IMR-90 (cell line): ENCODE measurements around the gene SLC18A2. TPM values are rescaled to one million over a fixed set of nuclear protein-coding genes. Genes with fewer than 3 reads are reported as not detected.

ENCODE experiments used
- ATAC-seq: fragments of 200-7000 bp; cut with Tn5 transposase; 2 replicates; pipeline ENCODE4 v1.9.1; 2020; ENCODE audit warnings: low read depth, mild to moderate bottlenecking, moderate library complexity
- BruUV-seq: library from RNA; stranded (reverse); fragments of 400-500 nt; replicated peaks from 2 replicates; lab custom pipeline; 2021; lab: Mats Ljungman, UMichigan
- CTCF ChIA-PET: fragments of 300-600 bp; formaldehyde crosslinking; extraction: SDS; loops from one replicate; lab custom pipeline; 2021; ENCODE audit warnings: antibody characterized with exemption; lab: Yijun Ruan, JAX
- POLR2A ChIA-PET: fragments of 300-600 bp; sonication (Branson Sonifier 250); formaldehyde crosslinking; loops from one replicate; lab custom pipeline; 2022; ENCODE audit warnings: antibody characterized with exemption; ENCODE audit not compliant: unreplicated experiment; lab: Charles Lee
- DNase-seq: peaks from one replicate; pipeline ENCODE4 v3.0.0; 2013
- H2AFZ ChIP-seq: replicated peaks from 2 replicates; pipeline ENCODE3; 2013; ENCODE audit warnings: low read length, mild to moderate bottlenecking; ENCODE audit not compliant: poor library complexity
- H2AK5ac ChIP-seq: 2 replicates; pipeline ENCODE4 v1.6.1; 2013; ENCODE audit warnings: low read depth, low read length, inconsistent platforms
- H2AK9ac ChIP-seq: replicated peaks from 2 replicates; pipeline ENCODE3; 2013; ENCODE audit warnings: mild to moderate bottlenecking, low read depth, low read length, moderate library complexity; ENCODE audit not compliant: poor library complexity
- H2BK120ac ChIP-seq: 2 replicates; pipeline ENCODE4 v1.6.1; 2013; ENCODE audit warnings: low read depth, low read length, inconsistent platforms
- H2BK15ac ChIP-seq: 3 replicates; pipeline ENCODE4 v1.6.1; 2013; ENCODE audit warnings: low read depth, low read length, inconsistent platforms
- H2BK20ac ChIP-seq: 2 replicates; pipeline ENCODE4 v1.6.1; 2013; ENCODE audit warnings: low read depth, mild to moderate bottlenecking, inconsistent platforms, low read length, moderate library complexity
- H2BK5ac ChIP-seq: 2 replicates; pipeline ENCODE4 v1.6.1; 2013; ENCODE audit warnings: mild to moderate bottlenecking, low read depth, low read length, inconsistent platforms; ENCODE audit not compliant: poor library complexity, severe bottlenecking
- H3K14ac ChIP-seq: replicated peaks from 2 replicates; pipeline ENCODE4 v1.6.1; 2013; ENCODE audit warnings: low read depth, low read length, inconsistent platforms
- H3K18ac ChIP-seq: 2 replicates; pipeline ENCODE4 v1.6.1; 2013; ENCODE audit warnings: low read depth, low read length, control low read depth
- H3K23ac ChIP-seq: 2 replicates; pipeline ENCODE4 v1.6.1; 2013; ENCODE audit warnings: low read depth, low read length, inconsistent platforms
- H3K27ac ChIP-seq: 2 replicates; pipeline ENCODE4 v1.5.1; 2013; ENCODE audit warnings: mild to moderate bottlenecking, control low read depth, low read length; ENCODE audit not compliant: insufficient read depth
- H3K27me3 ChIP-seq: 2 replicates; pipeline ENCODE4 v1.6.1; 2013; ENCODE audit warnings: low read length; ENCODE audit not compliant: control insufficient read depth, insufficient read depth
- H3K36me3 ChIP-seq: 2 replicates; pipeline ENCODE4 v1.6.1; 2013; ENCODE audit warnings: low read length, mixed read lengths; ENCODE audit not compliant: control insufficient read depth, insufficient read depth
- H3K4ac ChIP-seq: 2 replicates; pipeline ENCODE4 v1.6.1; 2013; ENCODE audit warnings: low read depth, low read length, inconsistent platforms
- H3K4me1 ChIP-seq: 2 replicates; pipeline ENCODE4 v1.6.1; 2013; ENCODE audit warnings: low read length, mixed read lengths; ENCODE audit not compliant: control insufficient read depth, insufficient read depth
- H3K4me2 ChIP-seq: 2 replicates; pipeline ENCODE4 v1.6.1; 2013; ENCODE audit warnings: low read depth, mild to moderate bottlenecking, control low read depth, low read length, moderate library complexity
- H3K4me3 ChIP-seq: 2 replicates; pipeline ENCODE4 v1.5.1; 2013; ENCODE audit warnings: low read depth, mild to moderate bottlenecking, control low read depth, low read length, moderate library complexity; ENCODE audit not compliant: insufficient read depth
- H3K56ac ChIP-seq: 2 replicates; pipeline ENCODE4 v1.6.1; 2013; ENCODE audit warnings: low read length, inconsistent platforms; ENCODE audit not compliant: insufficient read depth; ENCODE audit errors: extremely low read depth
- H3K79me1 ChIP-seq, 2 experiments: 2 replicates each; pipeline ENCODE4 v1.6.1; 2013; ENCODE audit warnings: low read length in 2 of 2, inconsistent platforms in 1 of 2, low read depth in 1 of 2
- H3K9ac ChIP-seq: 2 replicates; pipeline ENCODE4 v1.6.1; 2013; ENCODE audit warnings: low read depth, low read length, control low read depth
- H3K9me1 ChIP-seq: 2 replicates; pipeline ENCODE4 v1.6.1; 2013; ENCODE audit warnings: low read length, inconsistent platforms; ENCODE audit not compliant: insufficient read depth
- H3K9me3 ChIP-seq: 2 replicates; pipeline ENCODE4 v1.6.1; 2013; ENCODE audit warnings: low read length; ENCODE audit not compliant: control insufficient read depth, insufficient read depth
- H4K20me1 ChIP-seq: 2 replicates; pipeline ENCODE4 v1.6.1; 2013; ENCODE audit warnings: low read length, inconsistent platforms; ENCODE audit not compliant: insufficient read depth
- H4K5ac ChIP-seq: 2 replicates; pipeline ENCODE4 v1.6.1; 2013; ENCODE audit warnings: mild to moderate bottlenecking, low read depth, low read length, control low read depth
- H4K8ac ChIP-seq, 2 experiments: 2 replicates each; pipeline ENCODE4 v1.6.1; 2013; ENCODE audit warnings: low read depth in 2 of 2, low read length in 2 of 2, control low read depth in 1 of 2, inconsistent platforms in 1 of 2
- H4K91ac ChIP-seq: 2 replicates; pipeline ENCODE4 v1.6.1; 2013; ENCODE audit warnings: low read depth, low read length, inconsistent platforms; ENCODE audit not compliant: insufficient read depth
- BHLHE40 ChIP-seq: fragments of 150-350 bp; IDR thresholded peaks from 2 replicates; pipeline ENCODE4 v1.6.1; 2016; ENCODE audit warnings: mild to moderate bottlenecking, low read depth, low read length
- MXI1 ChIP-seq: IDR thresholded peaks from 2 replicates; pipeline ENCODE4 v1.6.1; 2012; ENCODE audit warnings: low read depth, mild to moderate bottlenecking, low read length, moderate library complexity, borderline replicate concordance
- NFE2L2 ChIP-seq: fragments of 150-350 bp; IDR thresholded peaks from 2 replicates; pipeline ENCODE4 v1.6.1; 2016; ENCODE audit warnings: low read depth, mild to moderate bottlenecking, low read length
- SMC3 ChIP-seq: fragments of 150-350 bp; IDR thresholded peaks from 2 replicates; pipeline ENCODE4 v1.6.1; 2016; ENCODE audit warnings: low read depth, mild to moderate bottlenecking, antibody characterized with exemption, low read length, moderate library complexity
- USF2 ChIP-seq: fragments of 150-350 bp; IDR thresholded peaks from 2 replicates; pipeline ENCODE4 v1.6.1; 2017; ENCODE audit warnings: mild to moderate bottlenecking, antibody characterized with exemption, low read length, low read depth
- WGBS, 2 experiments: methylation state at CpG; one replicate each; pipeline versions ENCODE4 v1.1.5 to v1.1.7; 2013; ENCODE audit warnings: missing lambda C conversion rate in 2 of 2; ENCODE audit not compliant: insufficient read length in 1 of 2; ENCODE audit errors: extremely low coverage in 2 of 2; 5-methylcytosine and 5-hydroxymethylcytosine counted together
- dilution Hi-C: fragments of 300-500 bp; cut with HindIII; formaldehyde crosslinking; loops from one replicate; pipeline ENCODE4 v1.14.3; 2018; ENCODE audit warnings: low sequenced_read_pairs; ENCODE audit not compliant: unreplicated experiment
- in situ Hi-C: fragments of 300-500 bp; cut with MboI; formaldehyde crosslinking; loops from 3 replicates; pipeline ENCODE4 v1.14.3; 2019; ENCODE audit warnings: low sequenced_read_pairs, inconsistent platforms, mixed read lengths
- intact Hi-C: fragments of 100-400 bp; cut with micrococcal nuclease; formaldehyde crosslinking; loops from 2 replicates; pipeline ENCODE4 v1.10.0; 2022
- polyA plus RNA-seq, 3 experiments: library from polyadenylated mRNA; depleted of rRNA; stranded (reverse); fragments of >200 nt; gene quantifications; 2 replicates each; pipeline ENCODE4 v1.2.3, GENCODE V29; 2012; ENCODE audit warnings: low replicate concordance in 1 of 3
- total RNA-seq: library from RNA; depleted of rRNA; stranded (reverse); fragments of >200 nt; gene quantifications from 2 replicates; pipeline ENCODE4 v1.2.3, GENCODE V29; 2012
- TF ChIP-seq, protein P1 (sequence below): conservative IDR thresholded peaks from 2 replicates; pipeline ENCODE4 v1.5.1; 2012; ENCODE audit warnings: mild to moderate bottlenecking, low read depth, low read length, improper control_type of control experiment

Gene SLC18A2
- total and polyA plus RNA-seq, 2 of the 4 experiments (the other 2 are of a cell fraction) = not detected

- H2AK9ac ChIP-seq = no peak overlapping the region
- H3K14ac ChIP-seq = no peak overlapping the region
- dilution Hi-C loops = no loop called here
- no peak overlapping the region for H3K4me2 ChIP-seq
- no peak overlapping the region for H3K9ac ChIP-seq
- peaks cover 15 to 16% of the 10 kb centered on the region in 2 experiments; a peak in 2 of 4 replicates for H3K79me1 ChIP-seq
- no peak overlapping the region for H3K18ac ChIP-seq
- no peaks in the 10 kb centered on the region for H3K9me1 ChIP-seq
- no peaks in the 10 kb centered on the region for H3K9me3 ChIP-seq
- H3K27ac ChIP-seq = no peak overlapping the region
- no peak overlapping the region for H2BK5ac ChIP-seq
- ATAC-seq (no peak), DNase-seq (no peak)
- H2BK20ac ChIP-seq = no peak overlapping the region
- H4K8ac ChIP-seq = no peak overlapping the region
- H3K56ac ChIP-seq = no peak overlapping the region
- H3K4me1 ChIP-seq = 0 out of 2 replicates have a peak, but pooled peaks cover 2% of the 10 kb centered on the region
- CTCF ChIA-PET = no interaction called here
- H4K5ac ChIP-seq = no peak overlapping the region
- intact Hi-C loops = no loop called here
- POLR2A ChIA-PET = no interaction called here
- H3K4ac ChIP-seq = no peak overlapping the region
- TF ChIP-seq MXI1 = no peak
- TF ChIP-seq SMC3 = no peak
- TF ChIP-seq NFE2L2 = no peak
- TF ChIP-seq, protein P1, sequence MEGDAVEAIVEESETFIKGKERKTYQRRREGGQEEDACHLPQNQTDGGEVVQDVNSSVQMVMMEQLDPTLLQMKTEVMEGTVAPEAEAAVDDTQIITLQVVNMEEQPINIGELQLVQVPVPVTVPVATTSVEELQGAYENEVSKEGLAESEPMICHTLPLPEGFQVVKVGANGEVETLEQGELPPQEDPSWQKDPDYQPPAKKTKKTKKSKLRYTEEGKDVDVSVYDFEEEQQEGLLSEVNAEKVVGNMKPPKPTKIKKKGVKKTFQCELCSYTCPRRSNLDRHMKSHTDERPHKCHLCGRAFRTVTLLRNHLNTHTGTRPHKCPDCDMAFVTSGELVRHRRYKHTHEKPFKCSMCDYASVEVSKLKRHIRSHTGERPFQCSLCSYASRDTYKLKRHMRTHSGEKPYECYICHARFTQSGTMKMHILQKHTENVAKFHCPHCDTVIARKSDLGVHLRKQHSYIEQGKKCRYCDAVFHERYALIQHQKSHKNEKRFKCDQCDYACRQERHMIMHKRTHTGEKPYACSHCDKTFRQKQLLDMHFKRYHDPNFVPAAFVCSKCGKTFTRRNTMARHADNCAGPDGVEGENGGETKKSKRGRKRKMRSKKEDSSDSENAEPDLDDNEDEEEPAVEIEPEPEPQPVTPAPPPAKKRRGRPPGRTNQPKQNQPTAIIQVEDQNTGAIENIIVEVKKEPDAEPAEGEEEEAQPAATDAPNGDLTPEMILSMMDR = no peak
- no peak for TF ChIP-seq USF2
- no peak for TF ChIP-seq BHLHE40
- peaks cover 5% of the 10 kb centered on the region; the same call in 1 of the 2 replicates for H4K20me1 ChIP-seq
- H4K91ac ChIP-seq = no peak overlapping the region
- no peaks in the 10 kb centered on the region for H3K36me3 ChIP-seq
- in situ Hi-C loops = no loop called here
- no TSS peak for BruUV-seq
- no peak overlapping the region for H2BK15ac ChIP-seq
- no CpG with 5 or more reads among the region's 2 CpGs for WGBS, 2 experiments
- no peak overlapping the region for H3K23ac ChIP-seq
- no peak overlapping the region for H2BK120ac ChIP-seq
- H2AFZ ChIP-seq = no peak overlapping the region
- H2AK5ac ChIP-seq = no peak overlapping the region
- no peak overlapping the region for H3K4me3 ChIP-seq
- H3K27me3 ChIP-seq = no peaks in the 10 kb centered on the region
These were observed 83.5 kb downstream of the SLC18A2 start for GRCh38 chr10:117324367-117324766.
